Endothelial cell of umbilical vein (primary cell): ENCODE results near the gene SH3PXD2A.

Experiments
- CTCF ChIP-seq, 2 donors: IDR thresholded peaks; 1 replicate in 1 of 2; 2 replicates in 1 of 2; pipeline ENCODE4 v1.5.1; 2011; ENCODE audit warnings: low read length in 2 of 2, mild to moderate bottlenecking in 2 of 2, moderate library complexity in 2 of 2, control low read depth in 1 of 2, inconsistent platforms in 1 of 2, low read depth in 1 of 2; ENCODE audit not compliant: insufficient read depth in 1 of 2; ENCODE audit errors: extremely low read depth in 1 of 2
- EZH2 ChIP-seq: IDR thresholded peaks from 2 replicates; pipeline ENCODE4 v1.6.1; 2012; ENCODE audit warnings: borderline replicate concordance, low read depth, mild to moderate bottlenecking, moderate library complexity, low read length, inconsistent platforms; ENCODE audit not compliant: severe bottlenecking
- FOS ChIP-seq: IDR thresholded peaks from 2 replicates; pipeline ENCODE4 v1.6.1; 2011; ENCODE audit warnings: mild to moderate bottlenecking, low read length, moderate library complexity, borderline replicate concordance; ENCODE audit not compliant: insufficient read depth
- MAX ChIP-seq: IDR thresholded peaks from 2 replicates; pipeline ENCODE4 v1.6.1; 2011; ENCODE audit not compliant: insufficient read depth, insufficient read length
- MYC ChIP-seq: IDR thresholded peaks from one replicate; pipeline ENCODE4 v1.6.1; 2011; ENCODE audit warnings: mild to moderate bottlenecking, low read depth, low read length
- POLR2A ChIP-seq: IDR thresholded peaks from 2 replicates; pipeline ENCODE4 v1.6.1; 2012; ENCODE audit warnings: low read depth, mild to moderate bottlenecking, control low read depth, low read length
- POLR2AphosphoS5 ChIP-seq: IDR thresholded peaks from 2 replicates; pipeline ENCODE4 v1.6.1; 2012; ENCODE audit warnings: low read depth, mild to moderate bottlenecking, control low read depth, low read length, moderate library complexity; ENCODE audit not compliant: insufficient read depth

GRCh38 chr10:103832806-103833205, 22.6 kb downstream of the SH3PXD2A start:
- TF ChIP-seq CTCF (IDR thresholded peaks at IDR 0.05; ENCODE audit: extremely low read depth in 1 of 2, insufficient read depth in 1 of 2, low read depth in 1 of 2, low read length in 2 of 2) (no peak), POLR2A (no peak), EZH2 (no peak), MAX (no peak), FOS (no peak), POLR2AphosphoS5 (no peak), MYC (no peak)
